Stimulated activated CD8-positive, alpha-beta memory T cell treated with anti-CD3 and anti-CD28 coated beads, Interleukin-4, amount 100 ng/mL, for 48 hours (primary cell): ENCODE results near the gene NR6A1.

Experiments
- DNase-seq: peaks from one replicate; pipeline ENCODE4 v3.0.0-alpha.2; 2020

NR6A1 gene

DNA sequence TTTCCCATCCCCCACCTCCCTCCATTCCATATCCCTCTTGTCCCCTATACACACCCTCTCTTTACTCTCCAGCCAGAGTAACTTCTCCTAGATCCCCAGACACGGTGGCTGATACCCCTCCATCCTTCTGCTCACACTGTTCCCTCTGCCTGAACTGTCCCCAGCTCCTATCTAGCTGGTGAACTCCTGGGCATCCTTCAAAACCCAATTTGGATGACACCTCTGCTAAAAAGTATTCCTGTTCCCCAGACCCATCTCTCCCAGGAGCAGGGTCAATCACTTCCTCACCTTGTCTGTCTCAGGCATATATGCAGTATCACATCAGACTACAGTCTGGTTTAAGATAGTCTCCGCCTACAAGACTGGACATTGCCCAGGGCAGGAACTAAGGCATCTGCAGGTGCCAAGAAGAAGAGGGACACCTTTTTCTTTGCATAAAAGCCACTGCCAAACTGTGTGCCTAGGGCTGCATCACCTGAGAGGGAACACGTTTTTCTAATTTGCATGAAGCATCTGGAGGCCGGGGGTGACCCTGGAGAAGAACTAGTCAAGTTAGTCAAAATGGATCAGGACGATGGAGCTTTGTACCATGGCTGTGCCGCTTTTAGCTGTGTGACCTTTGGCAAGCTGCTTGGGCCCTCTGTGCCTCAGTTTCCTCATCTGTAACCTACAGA, 291.0 kb downstream of the NR6A1 start:
- DNase-seq: no peak

DNA sequence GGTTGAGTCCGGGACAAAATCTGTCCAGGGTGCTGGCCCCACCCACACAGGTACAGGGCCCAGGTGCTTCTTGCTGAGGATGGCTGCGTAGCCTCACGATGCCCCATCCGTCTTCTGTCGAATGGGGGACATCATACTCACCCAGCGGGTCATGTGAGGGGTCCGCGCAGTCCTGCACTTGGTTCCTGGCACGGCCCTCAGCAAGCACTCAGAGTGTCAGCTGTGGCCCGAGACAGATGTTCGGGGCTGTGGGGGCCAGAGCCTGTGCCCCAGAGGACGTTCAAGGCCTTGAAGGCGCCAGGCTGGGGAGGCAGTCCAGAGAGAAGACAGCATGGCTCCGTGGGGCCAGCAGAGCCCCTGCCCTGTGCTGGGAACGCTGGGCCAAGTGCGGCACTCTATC, 291.7 kb downstream of the NR6A1 start:
- DNase-seq: no peak

DNA sequence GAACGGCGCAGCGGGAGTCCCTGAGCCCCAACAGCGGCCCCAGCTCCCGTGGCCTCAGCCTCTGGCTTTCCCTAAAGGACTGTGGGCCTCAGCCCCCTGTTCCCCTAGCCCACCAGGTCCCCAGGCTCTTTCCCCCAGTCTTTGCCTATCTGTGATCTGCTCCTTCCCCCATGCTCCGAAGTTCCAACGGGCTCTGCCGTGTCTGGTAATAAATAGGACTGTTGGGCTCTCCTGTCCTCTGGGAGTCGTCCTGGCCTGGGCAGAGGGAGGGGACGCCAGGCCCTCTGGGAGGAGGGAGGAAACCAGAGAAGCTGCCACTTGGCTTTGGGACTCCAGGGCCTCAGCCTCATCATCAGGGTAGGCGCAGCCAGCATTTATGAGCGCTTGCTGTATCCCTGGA, 292.8 kb downstream of the NR6A1 start:
- no peak for DNase-seq

DNA sequence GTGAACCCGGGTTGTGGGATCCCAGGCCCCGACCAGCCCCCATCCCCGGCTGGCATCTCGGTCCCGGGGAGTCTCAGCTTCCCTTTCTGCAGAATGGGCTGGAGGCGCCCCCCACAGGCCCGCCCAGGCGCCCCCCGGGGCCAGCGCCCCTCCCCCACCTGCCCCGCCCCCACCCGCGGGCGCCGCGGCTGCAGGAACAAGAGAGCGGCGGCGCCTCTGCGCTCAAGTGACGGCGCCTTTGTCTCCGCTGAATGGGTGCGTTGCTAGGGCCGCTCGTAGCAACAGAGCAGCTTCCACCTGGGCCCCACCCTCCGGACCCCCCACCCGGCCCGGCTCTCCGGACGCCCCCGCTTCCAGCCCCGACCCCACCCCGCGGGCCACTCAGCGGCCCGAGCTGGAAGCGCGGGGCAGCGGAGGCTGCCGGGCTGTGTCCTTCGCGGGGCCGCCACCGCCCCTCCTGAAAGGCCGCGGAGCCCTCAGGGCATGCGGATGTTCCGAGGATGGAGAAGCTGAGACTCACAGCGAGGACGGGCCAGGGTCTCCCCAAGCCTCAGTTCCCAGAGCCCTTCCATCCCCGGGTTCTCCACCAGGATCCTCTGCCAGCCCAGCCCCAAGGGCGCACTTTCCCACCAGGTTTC, 293.3 kb downstream of the NR6A1 start:
- DNase-seq: no peak

DNA sequence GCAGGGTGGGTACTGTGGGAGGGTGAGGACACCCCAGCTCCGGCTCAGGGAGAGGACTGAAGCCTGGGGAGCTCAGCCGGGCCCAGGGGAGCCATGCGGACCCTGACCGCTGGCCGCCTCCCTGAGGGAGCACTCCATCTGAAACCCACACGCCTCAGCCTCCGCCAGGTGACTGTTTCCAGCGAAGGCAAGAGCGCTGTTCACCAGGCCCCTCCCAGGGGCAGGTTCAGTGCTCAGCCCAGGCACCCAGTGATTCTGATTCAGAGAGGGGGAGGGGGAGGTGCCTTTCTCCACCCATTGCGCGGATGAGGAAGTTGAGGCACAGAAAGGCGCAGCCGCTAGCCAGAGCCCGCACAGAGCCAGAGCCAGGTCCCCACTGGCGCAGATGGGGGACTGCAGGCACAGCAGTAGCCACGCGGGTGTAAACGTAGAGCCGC, 293.9 kb downstream of the NR6A1 start:
- DNase-seq: no peak

DNA sequence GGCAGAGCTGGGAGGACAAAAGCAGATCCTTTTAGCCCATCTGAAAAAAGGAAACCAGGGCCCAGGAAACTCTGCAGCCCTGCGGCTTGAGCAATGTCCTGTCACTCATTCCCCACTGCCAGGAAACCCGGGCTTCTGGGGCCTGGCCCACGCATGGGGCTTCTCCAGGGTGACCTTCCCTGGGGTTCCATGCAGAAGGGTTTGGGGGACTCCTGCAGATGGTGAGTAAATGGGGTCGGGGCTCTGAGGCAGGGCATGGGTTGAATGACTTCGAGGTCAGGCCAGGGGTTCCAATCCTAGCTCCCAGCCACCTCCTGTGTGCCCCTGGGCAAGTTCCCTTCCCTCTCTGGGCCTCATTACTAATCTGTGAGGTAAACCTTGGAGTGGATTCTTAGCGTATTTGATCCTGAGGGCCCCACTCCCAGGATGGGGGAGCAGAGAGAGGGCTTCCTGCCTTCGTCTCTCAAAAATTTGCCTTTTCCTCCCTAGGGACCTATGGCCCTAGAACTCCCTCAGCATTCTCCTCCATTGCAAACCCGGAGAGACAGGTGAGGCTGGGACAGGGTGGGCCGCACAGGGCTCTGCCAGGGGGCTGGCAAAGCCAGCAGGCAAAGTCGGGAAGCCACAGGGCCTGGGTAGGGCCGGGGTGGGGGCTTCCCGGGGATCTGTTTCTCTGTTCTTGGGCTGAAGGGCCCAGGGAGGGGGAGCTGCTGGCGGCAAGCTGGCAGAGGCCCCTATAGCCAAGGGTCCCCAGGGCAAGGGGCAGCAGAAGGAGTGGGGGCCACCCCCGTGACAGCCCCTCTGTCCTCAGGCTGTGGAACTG, 295.0 kb downstream of the NR6A1 start:
- no peak for DNase-seq

DNA sequence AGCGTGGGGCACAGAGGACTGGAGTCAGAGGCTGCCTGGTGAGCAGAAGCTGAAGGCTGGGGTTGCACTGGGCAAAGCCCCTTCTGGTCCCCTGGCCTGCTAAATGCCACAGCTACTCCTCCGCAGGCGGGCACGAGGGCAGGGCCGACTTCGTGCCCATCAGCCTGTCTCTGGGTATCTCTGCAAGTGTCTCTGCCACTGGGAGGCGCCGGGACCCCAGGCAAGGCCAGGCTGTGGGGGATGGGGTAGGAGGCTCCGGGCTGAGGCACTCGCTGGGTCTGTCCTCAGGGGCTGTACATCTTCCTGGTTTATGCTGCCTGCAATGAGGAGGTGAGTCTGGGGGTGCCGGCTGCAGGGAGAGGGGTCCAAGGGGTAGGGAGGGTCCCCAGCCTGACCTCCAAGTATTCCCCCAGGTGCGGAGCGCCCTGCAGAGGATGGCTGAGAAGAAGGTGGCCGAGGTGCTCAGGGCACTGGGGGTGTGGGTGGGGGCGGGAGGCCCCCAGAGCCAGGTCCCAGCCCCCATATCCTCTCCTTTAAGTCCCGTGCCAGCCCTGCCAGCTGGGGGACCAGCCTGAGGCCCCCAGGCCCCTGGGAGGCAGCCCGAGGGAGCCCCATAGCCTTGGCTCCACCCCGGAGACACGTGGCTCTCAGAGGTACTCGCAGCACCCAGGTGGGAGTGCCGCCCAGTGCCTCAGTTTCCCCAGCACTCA, 295.8 kb downstream of the NR6A1 start:
- no peak for DNase-seq

DNA sequence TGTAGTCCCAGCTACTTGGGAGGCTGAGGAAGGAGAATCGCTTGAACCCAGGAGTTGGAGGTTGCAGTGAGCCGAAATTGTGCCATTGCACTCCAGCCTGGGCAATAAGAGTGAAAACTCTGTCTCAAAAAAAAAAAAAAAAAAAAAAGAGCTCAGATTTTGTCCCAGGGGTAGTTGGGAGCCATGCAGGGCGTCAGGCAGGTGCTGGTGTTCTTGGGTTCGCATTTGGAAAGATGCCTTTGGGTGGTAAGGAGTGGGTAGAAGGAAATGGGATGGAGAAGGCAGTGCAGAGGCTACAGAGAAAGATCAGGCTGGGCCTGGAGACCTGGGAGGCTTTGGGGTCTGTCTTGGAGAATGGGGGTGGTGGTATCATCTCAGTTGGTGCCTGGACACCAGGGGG, 297.0 kb downstream of the NR6A1 start:
- no peak for DNase-seq

DNA sequence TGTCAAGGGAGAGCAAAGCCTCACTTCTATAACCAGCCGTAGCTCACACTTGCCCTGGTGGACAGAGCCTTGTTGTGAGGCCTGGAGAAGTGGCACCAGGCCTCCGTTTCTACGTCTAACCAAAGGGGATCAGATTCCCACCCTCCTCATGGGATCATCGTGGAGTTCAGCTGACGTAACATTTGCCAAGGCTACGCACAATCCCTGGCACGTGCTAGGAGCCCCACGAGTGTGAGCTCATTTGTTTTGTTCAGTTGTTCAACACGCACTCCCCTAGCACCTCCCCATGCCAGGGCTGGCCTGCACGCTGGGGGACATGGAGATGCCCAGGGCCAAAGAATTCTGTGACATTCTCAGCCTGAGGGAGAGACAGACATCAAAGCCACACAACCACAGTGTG, 297.8 kb downstream of the NR6A1 start:
- no peak for DNase-seq

DNA sequence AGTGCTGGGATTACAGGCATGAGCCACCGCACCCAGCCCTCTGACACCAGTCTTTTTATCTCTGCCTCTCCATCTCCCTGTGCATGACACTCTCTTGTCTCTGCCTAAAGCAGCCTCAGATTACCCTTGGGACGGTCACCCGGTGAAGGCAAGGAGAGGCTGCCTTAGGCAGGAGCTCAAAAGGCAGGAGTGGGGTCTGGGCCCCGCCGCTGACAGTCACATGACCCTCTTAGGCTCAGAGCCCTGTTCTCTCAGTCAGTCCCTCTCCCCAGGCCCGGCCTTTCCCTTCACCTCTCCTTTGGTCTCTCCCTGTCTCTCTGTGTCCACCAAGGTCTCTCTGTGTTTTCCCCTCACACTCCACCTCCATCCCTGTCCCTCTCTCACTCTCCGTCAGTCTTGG, 298.3 kb downstream of the NR6A1 start:
- no peak for DNase-seq

DNA sequence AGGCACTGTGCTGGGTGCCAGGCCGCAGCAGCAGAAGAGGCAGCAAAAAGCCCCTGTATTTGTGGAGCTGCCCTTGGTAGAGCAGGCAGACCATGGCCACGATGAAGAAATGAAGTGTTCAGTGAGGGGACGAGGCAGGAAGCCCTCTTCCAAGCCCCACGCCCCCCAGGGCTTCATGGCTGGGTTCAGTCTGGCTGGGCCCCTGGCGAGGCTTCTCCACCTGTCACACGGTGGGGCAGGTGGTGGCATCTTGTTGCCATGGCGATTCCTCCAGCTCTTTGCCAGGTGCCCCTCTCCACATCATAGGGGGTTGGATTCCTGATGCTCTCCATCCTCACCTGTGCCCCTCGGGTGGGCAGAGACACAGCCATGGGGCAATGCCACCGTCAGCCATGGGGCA, 299.4 kb downstream of the NR6A1 start:
- DNase-seq: no peak

DNA sequence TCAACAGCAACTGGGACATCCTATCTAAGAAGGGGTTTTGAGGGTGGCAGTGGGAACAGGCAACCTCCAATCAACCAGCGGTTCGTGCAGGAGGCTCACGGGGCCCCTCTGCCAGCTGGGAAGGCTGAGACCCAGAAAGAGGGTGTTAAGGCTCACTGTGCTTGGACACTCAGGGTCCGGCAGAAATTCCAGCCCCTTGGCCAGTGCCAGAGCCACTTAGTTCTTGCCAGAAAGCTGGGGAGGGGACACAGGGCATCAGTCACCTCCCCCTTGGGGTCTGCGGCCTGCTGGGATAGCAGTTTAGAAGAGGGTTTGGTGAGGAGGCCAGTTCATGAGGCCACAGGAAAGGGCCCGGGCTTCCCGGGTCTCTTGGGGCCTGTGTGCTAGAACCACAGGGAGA, 300.4 kb downstream of the NR6A1 start:
- DNase-seq: no peak

DNA sequence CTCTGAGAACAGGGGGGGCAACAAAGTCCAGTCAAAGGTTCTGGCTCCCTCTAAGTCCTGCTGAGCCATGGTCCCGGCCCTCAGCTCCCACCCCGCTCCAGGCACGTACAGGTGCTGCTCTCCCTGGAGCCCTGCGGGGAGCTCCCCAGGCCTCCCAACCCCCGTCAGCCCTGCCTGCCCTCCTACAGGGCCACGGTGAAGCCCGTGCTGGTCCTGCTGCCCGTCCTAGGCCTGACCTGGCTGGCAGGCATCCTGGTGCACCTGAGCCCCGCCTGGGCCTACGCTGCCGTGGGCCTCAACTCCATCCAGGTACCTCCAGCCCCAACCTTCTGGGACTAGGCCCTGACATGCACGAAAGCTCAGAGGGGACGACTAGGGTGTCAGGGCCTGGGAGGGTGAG, 300.8 kb downstream of the NR6A1 start:
- DNase-seq: no peak

DNA sequence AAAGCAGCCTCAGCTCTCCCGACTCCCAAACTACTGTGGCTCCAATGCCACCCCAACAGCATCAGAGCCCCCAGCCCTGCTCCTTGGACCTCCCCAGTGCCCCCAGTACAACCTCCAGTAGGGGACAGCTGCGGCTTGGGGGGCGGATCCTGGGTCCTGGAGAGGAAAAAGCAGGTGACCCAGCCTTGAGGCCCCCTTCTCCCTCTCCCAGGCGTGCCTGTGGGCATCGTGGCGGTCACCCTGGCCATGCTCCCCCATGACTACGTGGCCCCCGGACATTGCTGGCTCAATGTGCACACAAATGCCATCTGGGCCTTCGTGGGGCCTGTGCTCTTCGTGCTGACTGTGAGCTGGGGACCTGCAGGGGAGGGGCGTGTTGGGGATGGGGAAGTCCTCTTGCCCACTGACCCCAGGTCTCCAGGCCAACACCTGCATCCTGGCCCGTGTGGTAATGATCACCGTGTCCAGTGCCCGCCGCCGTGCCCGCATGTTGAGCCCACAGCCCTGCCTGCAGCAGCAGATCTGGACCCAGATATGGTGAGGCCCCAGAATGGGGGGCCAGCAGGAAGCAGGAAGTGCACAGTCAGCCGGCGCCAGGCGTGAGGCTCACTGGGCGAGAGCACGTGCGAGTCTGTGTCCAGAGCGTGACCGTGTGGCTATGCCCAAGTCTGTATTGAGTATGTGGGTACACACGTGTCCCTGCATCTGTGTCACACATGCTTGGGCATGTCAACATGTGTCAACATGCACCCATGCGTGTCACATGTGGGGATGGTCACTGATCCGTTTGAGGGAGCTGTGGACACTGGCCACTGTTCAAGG, 301.9 kb downstream of the NR6A1 start:
- no peak for DNase-seq

DNA sequence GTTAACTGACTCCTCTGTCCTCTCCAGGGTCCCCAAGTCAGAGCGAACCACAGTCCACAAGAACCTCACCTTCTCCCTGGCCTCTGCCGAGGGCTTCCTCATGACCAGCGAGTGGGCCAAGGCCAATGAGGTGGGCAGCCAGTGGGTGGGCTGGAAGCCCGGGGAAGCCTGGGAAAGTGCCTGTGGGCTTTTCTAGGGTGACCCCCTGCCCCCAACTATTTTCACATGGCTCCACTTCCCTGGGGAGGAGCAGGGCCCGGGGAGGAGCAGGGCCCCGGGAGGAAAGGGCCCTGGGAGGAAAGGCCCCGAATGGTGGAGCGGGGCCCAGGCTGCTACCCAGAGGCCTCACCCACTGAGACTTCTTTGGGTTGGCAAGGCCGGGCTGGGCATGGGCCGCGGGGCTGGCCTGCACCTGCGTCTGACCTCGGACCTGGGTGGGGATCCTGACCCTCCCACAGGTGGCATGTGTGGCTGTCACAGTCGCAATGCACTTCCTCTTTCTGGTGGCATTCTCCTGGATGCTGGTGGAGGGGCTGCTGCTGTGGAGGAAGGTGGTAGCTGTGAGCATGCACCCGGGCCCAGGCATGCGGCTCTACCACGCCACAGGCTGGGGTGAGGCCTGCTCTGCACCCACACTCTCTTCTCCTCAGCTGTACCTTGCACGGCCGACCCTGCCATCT, 302.9 kb downstream of the NR6A1 start:
- DNase-seq: no peak

DNA sequence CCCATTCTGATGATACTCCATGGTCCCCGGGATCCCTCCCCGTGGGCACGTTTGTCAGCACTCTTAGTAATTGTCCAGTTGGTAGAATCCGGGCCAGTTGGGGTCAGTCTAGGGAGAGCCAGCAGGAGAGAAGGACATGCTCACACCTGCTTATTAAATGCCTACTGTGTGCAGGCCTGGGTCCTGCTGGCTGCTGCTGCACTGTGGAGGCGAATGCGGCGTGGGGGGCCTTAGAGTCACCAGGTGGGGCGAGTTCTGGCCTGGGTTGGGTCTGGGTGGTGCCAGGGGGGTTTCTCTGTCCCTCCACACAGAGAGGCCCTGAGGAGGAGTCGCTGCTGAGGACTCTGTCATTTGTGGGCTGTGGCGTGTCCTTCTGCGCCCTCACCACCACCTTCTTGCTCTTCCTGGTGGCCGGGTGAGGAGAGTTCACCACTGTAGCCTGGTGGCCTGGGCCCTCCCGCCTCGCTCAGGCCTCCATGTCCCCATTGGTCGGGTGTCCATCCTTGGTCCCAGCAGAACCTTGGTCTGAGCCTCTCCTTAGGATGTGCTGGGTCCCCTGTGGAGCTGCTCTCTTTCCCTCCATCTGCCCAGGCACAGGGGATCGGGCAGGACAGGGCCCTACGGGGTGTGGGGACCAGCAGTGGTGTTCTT, 303.6 kb downstream of the NR6A1 start:
- DNase-seq: no peak
